Endometrial microvascular endothelial cells (primary cell): Measurements from ENCODE around the gene TAS1R2. TPM values are rescaled to one million over a fixed set of nuclear protein-coding genes. Genes with fewer than 3 reads are reported as not detected.

Experiments used
- total RNA-seq: library from RNA; depleted of rRNA; stranded (reverse); fragments of >200 nt; gene quantifications from one replicate; pipeline ENCODE4 v1.2.3, GENCODE V29; 2015; ENCODE audit errors: inconsistent ontology term

The TAS1R2 gene
- total RNA-seq, 1 donor from 2014 or later: not detected

Other genes with a start within 250 kb of the TAS1R2 start
- not detected for gene PAX7, start 228.8 kb downstream of the TAS1R2 start, total RNA-seq
- gene ALDH4A1, start 42.9 kb upstream of the TAS1R2 start, total RNA-seq: 16.9 TPM
- gene IFFO2, start 97.0 kb upstream of the TAS1R2 start, total RNA-seq: 33.4 TPM